HepG2 (cell line): ENCODE results near the gene AUH. TPM values are rescaled to one million over a fixed set of nuclear protein-coding genes. Genes with fewer than 3 reads are reported as not detected.

ENCODE experiments used
- ATAC-seq: fragments of 200-7000 bp; cut with Tn5 transposase; 3 replicates; pipeline ENCODE4 v1.9.1; 2020; ENCODE audit warnings: mild to moderate bottlenecking, moderate library complexity
- BruUV-seq: library from RNA; stranded (reverse); fragments of 400-500 nt; replicated peaks from 2 replicates; lab custom pipeline; 2021; lab: Mats Ljungman, UMichigan
- CTCF ChIA-PET: fragments of 300-600 bp; formaldehyde crosslinking; extraction: SDS; loops from one replicate; lab custom pipeline; 2021; ENCODE audit warnings: low total read pairs, inconsistent platforms, low intra/inter-chr PET ratio; lab: Yijun Ruan, JAX
- POLR2A ChIA-PET: fragments of 350-600 bp; sonication (Branson Sonifier 250); formaldehyde crosslinking; loops from one replicate; lab custom pipeline; 2020; ENCODE audit warnings: antibody characterized with exemption, inconsistent platforms; lab: Yijun Ruan, JAX
- DNase-seq: peaks from one replicate; pipeline ENCODE4 v3.0.0-alpha.2; 2015; ENCODE audit warnings: low spot score
- FAIRE-seq: peaks from 3 replicates; lab custom pipeline; 2011; peaks lifted over from hg19 to GRCh38; lab: Jason Lieb, UNC
- H2AFZ ChIP-seq: one replicate; pipeline ENCODE4 v1.6.1; 2011; ENCODE audit warnings: low read length, inconsistent platforms
- H3K27ac ChIP-seq: fragments of 300-600 bp; 3 replicates; pipeline ENCODE4 v1.8.0; 2011; ENCODE audit warnings: mixed run types, mild to moderate bottlenecking, mixed read lengths, low read length, inconsistent platforms; ENCODE audit not compliant: insufficient read depth; ENCODE audit errors: extremely low read length
- H3K27me3 ChIP-seq, 2 experiments: fragments of 200-600 bp in 1 of 2; 2 replicates in 1 of 2; 3 replicates in 1 of 2; pipeline versions ENCODE4 v1.6.0 to v1.8.0; 2011; ENCODE audit warnings: low read length in 2 of 2, mild to moderate bottlenecking in 2 of 2, moderate library complexity in 2 of 2, inconsistent platforms in 1 of 2; ENCODE audit not compliant: insufficient read depth in 2 of 2, control insufficient read depth in 1 of 2
- H3K36me3 ChIP-seq, 2 experiments: fragments of 200-600 bp in 1 of 2; replicated peaks in 1 of 2; 2 replicates in 1 of 2; 3 replicates in 1 of 2; pipeline versions ENCODE4 v1.5.1 to v1.8.0; 2011; ENCODE audit warnings: low read length in 2 of 2, inconsistent platforms in 1 of 2; ENCODE audit not compliant: insufficient read depth in 2 of 2, control insufficient read depth in 1 of 2
- H3K4me1 ChIP-seq: 2 replicates; pipeline ENCODE4 v1.5.1; 2012; ENCODE audit warnings: low read length, inconsistent platforms; ENCODE audit not compliant: insufficient read depth
- H3K4me2 ChIP-seq: 2 replicates; pipeline ENCODE4 v1.6.0; 2011; ENCODE audit warnings: low read depth, low read length, inconsistent platforms
- H3K4me3 ChIP-seq, 3 experiments: fragments of 200-600 bp in 1 of 3; sonication (generic), shearing (Covaris generic) in 1 of 3; replicated peaks in 1 of 3; 2 replicates each; pipeline ENCODE4 v1.5.1; 2011 to 2016; ENCODE audit warnings: low read length in 3 of 3, inconsistent platforms in 2 of 3, low read depth in 2 of 3, mild to moderate bottlenecking in 2 of 3, control low read depth in 1 of 3, mixed read lengths in 1 of 3; ENCODE audit not compliant: insufficient read depth in 1 of 3
- H3K79me2 ChIP-seq: one replicate; pipeline ENCODE4 v1.6.1; 2011; ENCODE audit warnings: low read length, inconsistent platforms; ENCODE audit not compliant: insufficient read depth
- H3K9ac ChIP-seq: 2 replicates; pipeline ENCODE4 v1.6.0; 2011; ENCODE audit warnings: mild to moderate bottlenecking, low read depth, low read length, inconsistent platforms; ENCODE audit not compliant: insufficient read depth
- H3K9me3 ChIP-seq: 2 replicates; pipeline ENCODE4 v1.5.1; 2012; ENCODE audit warnings: mild to moderate bottlenecking, low read length
- H4K20me1 ChIP-seq: 2 replicates; pipeline ENCODE4 v1.6.0; 2011; ENCODE audit warnings: inconsistent platforms, mild to moderate bottlenecking, low read length, moderate library complexity; ENCODE audit not compliant: insufficient read depth
- KDM4B ChIP-seq: sonication (generic); formaldehyde crosslinking; IDR thresholded peaks from 2 replicates; pipeline ENCODE4 v1.4.0; 2020; ENCODE audit warnings: missing genetic modification reagents
- NR2F2 ChIP-seq: IDR thresholded peaks from 2 replicates; pipeline ENCODE4 v1.6.1; 2012; ENCODE audit warnings: low read depth, inconsistent platforms, borderline replicate concordance
- POLR2A ChIP-seq, 2 experiments: IDR thresholded peaks; 2 replicates each; pipeline ENCODE4 v1.6.1; 2011; ENCODE audit warnings: low read depth in 2 of 2, low read length in 2 of 2, mild to moderate bottlenecking in 1 of 2, moderate library complexity in 1 of 2; ENCODE audit not compliant: insufficient read depth in 1 of 2
- RFX1 ChIP-seq: fragments of 450-650 bp; IDR thresholded peaks from 2 replicates; pipeline ENCODE4 v1.6.1; 2017
- TOE1 ChIP-seq: sonication (generic); formaldehyde crosslinking; IDR thresholded peaks from 2 replicates; pipeline ENCODE4 v1.4.0; 2020; ENCODE audit warnings: mild to moderate bottlenecking, missing genetic modification reagents
- ZNF619 ChIP-seq: sonication (generic); formaldehyde crosslinking; IDR thresholded peaks from 2 replicates; pipeline ENCODE4 v1.4.0; 2020; ENCODE audit warnings: mild to moderate bottlenecking, missing genetic modification reagents
- ZNF724P ChIP-seq: sonication (generic); formaldehyde crosslinking; IDR thresholded peaks from 2 replicates; pipeline ENCODE4 v1.8.0; 2022; ENCODE audit warnings: missing genetic modification reagents, borderline replicate concordance
- ZNF816 ChIP-seq: sonication (generic); formaldehyde crosslinking; IDR thresholded peaks from 2 replicates; pipeline ENCODE4 v1.8.0; 2022; ENCODE audit warnings: missing genetic modification reagents, mild to moderate bottlenecking, borderline replicate concordance
- WGBS: methylation state at CpG from one replicate; pipeline ENCODE4 v1.1.6; 2017; ENCODE audit warnings: low lambda C conversion rate; 5-methylcytosine and 5-hydroxymethylcytosine counted together
- in situ Hi-C: cut with HindIII; loops from 2 replicates; pipeline ENCODE4 v1.10.0; 2017; ENCODE audit warnings: low pct_unique_long_range_greater_than_20kb; ENCODE audit not compliant: extremely low pct_ligation_motif_present
- intact Hi-C: fragments of 100-400 bp; cut with micrococcal nuclease; formaldehyde crosslinking; loops from one replicate; pipeline ENCODE4 v1.10.0; 2022; ENCODE audit not compliant: unreplicated experiment
- polyA plus RNA-seq, 8 experiments: library from polyadenylated mRNA; depleted of rRNA in 3 of 8; stranded (reverse) in 7 of 8; unstranded in 1 of 8; fragments of >200 nt; fragmentation: Illumina TruSeq in 4 of 8; extraction: Trizol in 4 of 8; gene quantifications; 2 replicates each; pipeline versions ENCODE4 v1.2.1 to v1.2.3, GENCODE V29; 2011 to 2016; ENCODE audit warnings: low read depth in 4 of 8, missing spikeins in 1 of 8, mixed read lengths in 1 of 8; ENCODE audit not compliant: insufficient read depth in 1 of 8
- total RNA-seq, 5 experiments: library from RNA; depleted of rRNA; stranded (reverse); fragments of >200 nt; fragmentation: Illumina TruSeq; extraction: Trizol; gene quantifications; 2 replicates each; pipeline ENCODE4 v1.2.3, GENCODE V29; 2016; ENCODE audit warnings: low read depth in 1 of 5
- TF ChIP-seq, protein P1 (sequence below): sonication (generic); formaldehyde crosslinking; IDR thresholded peaks from 2 replicates; pipeline ENCODE4 v1.4.0; 2020; ENCODE audit warnings: missing genetic modification reagents

AUH gene
- total and polyA plus RNA-seq, 2 of the 13 experiments (the other 11 are each of a cell fraction or from before 2014, with no cell fraction given), result 25.8 to 31.9 TPM

DNA sequence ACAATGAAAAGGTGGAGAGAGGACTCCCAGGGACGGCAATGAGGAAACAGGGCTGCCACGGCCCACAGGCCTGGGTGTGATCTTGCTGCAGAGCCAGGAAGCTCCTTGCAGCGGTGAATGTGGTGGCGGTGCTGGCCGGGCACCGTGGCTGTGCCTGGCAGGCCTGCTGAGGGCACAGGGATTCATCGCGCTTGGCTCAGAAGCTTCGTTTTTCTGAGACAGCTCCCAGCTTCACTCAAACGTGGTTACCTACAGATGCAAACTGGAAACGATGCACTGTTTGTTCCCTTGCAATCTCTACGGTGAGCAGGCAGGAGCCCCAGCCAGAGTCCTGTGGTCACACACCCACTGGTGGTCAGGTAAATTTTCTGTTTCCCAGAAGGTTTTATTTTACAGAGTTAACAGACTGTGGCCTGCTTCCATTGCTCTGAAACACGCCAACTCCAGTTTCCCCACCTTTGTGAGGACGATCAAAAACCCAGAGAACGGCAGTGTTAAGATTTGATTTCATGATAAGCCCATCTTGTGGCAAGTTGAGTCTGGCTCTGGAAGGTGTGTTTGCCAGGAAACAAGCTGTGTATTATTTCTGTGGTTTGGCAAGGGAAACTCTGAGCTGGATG is 183.9 kb downstream of the AUH start:
- DNase-seq (no peak), FAIRE-seq (no peak), ATAC-seq (no peak)
- intact Hi-C loops, result no loop called here
- Histone ChIP-seq H3K4me3 (no peak overlapping the region), H3K9ac (no peak overlapping the region), H3K4me2 (no peak overlapping the region), H3K27me3 (no peaks in the 10 kb centered on the region), H3K27ac (no peak overlapping the region), H4K20me1 (no peaks in the 10 kb centered on the region), H2AFZ (no peak overlapping the region), H3K4me1 (peaks cover 17% of the 10 kb centered on the region), H3K9me3 (no peaks in the 10 kb centered on the region), H3K36me3 (no peaks in the 10 kb centered on the region), H3K79me2 (no peaks in the 10 kb centered on the region)
- POLR2A ChIA-PET, result interaction anchor here (0.8 to 1.3 kb wide), 2 partner anchors 9 to 15 kb away, joined by 3 read pairs; no protein-coding TSS in a partner anchor
- no TSS peak for BruUV-seq
- 86% methylated on average over 8 of the region's 15 CpGs for WGBS
- CTCF ChIA-PET, result no interaction called here
- TF ChIP-seq ZNF816 (CRISPR knock-in tag) (no peak), NR2F2 (no peak), POLR2A (IDR thresholded peaks at IDR 0.05; ENCODE audit: insufficient read depth in 1 of 2, low read depth in 2 of 2, low read length in 2 of 2) (no peak), ZNF724P (CRISPR knock-in tag) (no peak), RFX1 (no peak), KDM4B (CRISPR knock-in tag) (no peak), TOE1 (CRISPR knock-in tag) (no peak), ZNF619 (CRISPR knock-in tag) (no peak)
- TF ChIP-seq, protein P1, sequence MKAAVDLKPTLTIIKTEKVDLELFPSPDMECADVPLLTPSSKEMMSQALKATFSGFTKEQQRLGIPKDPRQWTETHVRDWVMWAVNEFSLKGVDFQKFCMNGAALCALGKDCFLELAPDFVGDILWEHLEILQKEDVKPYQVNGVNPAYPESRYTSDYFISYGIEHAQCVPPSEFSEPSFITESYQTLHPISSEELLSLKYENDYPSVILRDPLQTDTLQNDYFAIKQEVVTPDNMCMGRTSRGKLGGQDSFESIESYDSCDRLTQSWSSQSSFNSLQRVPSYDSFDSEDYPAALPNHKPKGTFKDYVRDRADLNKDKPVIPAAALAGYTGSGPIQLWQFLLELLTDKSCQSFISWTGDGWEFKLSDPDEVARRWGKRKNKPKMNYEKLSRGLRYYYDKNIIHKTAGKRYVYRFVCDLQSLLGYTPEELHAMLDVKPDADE (CRISPR knock-in tag), result no peak
- in situ Hi-C loops, result no loop called here
